Activated CD8-positive, alpha-beta memory T cell treated with anti-CD3 and anti-CD28 coated beads, Interleukin-2, amount 50 U/mL, for 24 hours (primary cell): Measurements from ENCODE around the gene GKN2.
"Not testable (repeated sequence)": the region's sequence is repeated elsewhere in the genome, so short reads cannot be mapped to it uniquely, and the experiment has no call there.

Experiments
- DNase-seq: peaks from one replicate; pipeline ENCODE4 v3.0.0-alpha.2; 2020; ENCODE audit errors: extremely low read depth

GKN2 gene

DNA sequence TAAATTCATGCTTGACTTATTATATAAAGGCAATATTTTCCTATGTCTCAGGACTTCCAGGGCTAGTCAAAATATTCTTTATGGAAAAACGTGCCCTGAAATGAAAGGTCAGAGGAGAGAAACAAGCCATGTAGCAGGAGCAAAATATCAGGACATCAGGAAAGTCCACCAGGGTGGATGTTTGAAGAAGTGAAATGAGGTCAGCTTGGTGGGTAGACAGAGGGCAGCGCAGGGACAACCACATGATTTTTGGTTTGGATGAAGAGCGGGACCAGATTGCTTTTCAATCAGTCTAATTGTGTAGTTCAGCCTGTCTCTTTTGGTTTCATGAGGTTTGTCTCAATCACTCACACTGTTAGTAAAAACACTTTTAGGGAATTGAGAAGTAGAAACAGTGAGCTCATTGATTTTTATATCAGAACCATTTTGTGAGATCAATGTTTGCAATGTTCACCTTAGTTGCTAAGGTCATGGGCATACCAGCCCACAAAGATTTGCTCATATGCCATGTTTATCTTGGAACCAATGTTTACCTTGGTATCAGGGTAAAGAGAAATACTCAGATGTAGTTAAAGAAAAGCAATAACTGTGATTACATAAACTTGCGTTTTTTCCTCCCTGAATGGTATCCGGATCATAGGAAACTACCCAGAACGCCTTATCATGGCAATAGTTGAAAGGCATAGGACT, 32.1 kb downstream of the GKN2 start:
- DNase-seq = no peak

DNA sequence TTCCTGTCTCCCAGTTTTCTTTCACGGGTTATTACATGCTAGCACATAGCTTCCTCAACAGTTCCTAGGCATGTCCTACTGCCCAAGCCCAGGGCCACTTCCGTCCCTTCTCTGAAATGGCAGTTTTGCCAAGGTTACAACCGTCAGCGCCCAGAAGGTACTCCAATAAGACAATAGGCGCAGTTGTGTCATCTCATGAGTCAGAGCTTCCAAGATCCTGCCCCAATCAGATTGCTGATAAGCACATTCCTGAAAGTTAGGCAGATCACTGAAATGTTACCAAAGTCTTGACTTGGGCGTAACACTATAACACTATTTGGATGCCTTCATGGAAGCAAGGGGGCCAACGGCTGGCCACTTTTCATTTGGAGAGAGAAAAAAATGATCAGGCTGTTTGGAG, 34.2 kb downstream of the GKN2 start:
- DNase-seq = no peak

DNA sequence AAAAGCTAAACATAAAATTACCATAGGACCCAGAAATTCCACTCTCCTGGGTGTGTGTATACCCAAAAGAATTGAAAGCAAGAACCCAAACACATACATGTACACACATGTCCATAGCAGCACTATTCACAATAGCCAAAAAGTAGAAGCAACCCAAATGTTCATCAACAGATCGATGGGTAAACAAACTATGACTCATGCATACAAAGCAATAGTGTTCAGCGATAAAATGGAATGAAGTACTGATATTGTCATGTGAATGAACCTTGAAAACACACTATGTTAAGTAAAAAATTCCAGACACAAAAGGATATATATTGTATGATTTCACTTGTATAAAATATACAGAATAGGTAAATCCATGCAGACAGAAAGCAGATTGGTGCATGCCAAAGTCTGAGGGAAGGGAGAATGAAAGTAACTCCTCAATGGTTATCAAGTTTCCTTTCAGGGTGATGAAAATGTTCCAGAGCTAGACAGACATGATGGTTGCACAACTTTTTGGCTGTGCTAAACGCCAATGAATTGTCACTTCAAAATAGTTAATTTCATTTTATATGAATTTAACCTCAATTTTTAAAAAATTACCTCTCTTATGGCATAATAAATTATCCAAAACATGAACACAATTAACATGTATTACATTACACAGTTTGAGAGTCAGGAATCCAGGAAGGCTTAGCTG, 35.5 kb downstream of the GKN2 start:
- no peak for DNase-seq

DNA sequence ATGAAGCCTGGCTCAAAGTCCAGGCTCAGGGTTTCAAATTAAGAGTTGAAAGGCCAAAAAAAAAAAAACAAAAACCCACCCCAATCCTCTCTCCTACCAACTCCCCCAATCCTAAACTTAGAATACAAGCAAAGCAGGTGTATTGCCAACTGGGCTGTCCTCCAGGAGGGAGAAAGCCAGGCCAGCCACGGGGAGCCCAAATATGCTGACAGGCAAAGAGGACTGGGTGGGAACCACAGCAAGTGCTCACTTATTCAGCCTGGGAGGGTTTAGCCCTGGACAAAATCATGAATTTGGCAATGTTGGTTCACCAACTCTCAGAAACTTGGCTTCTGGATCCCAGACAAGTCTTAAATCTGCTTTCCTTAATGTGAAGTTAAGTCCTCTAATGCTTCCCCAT, 36.5 kb downstream of the GKN2 start:
- DNase-seq = no peak

DNA sequence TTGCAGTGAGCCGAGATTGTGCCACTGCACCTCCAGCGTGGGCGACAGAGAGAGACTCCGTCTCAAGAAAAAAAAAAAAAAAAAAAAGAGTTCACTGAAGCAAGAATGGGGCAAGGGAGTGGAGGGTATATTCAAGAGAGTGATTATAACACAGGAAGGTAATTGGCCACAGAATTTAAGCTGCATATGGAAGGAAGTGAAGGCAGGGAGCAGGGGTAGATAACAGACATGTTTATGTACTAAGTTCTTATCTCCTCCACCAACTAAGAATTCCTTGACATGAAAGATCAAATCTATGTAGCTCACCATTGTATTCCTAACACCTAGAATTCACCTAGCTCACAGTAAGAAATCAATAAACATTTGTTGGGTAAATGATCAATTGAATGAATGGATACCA, 37.3 kb downstream of the GKN2 start:
- DNase-seq = no peak

DNA sequence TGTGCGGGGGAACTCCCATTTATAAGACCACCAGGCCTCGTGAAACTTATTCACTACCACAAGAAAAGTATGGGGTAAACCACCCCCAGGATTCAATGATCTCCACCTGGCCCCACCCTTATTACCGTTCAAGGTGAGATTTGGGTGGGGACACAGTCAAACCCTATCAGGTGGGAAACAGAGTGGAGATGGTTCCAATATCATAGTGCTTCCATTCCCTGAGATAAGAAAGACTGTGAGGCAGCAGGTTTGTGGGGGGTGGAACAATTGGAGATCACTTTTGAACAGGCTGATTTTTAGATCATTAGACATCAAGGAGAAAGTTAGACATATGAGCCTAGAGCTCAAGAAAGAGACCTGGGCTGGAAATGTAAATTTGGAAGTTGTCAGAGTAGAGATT, 39.3 kb downstream of the GKN2 start:
- no peak for DNase-seq

DNA sequence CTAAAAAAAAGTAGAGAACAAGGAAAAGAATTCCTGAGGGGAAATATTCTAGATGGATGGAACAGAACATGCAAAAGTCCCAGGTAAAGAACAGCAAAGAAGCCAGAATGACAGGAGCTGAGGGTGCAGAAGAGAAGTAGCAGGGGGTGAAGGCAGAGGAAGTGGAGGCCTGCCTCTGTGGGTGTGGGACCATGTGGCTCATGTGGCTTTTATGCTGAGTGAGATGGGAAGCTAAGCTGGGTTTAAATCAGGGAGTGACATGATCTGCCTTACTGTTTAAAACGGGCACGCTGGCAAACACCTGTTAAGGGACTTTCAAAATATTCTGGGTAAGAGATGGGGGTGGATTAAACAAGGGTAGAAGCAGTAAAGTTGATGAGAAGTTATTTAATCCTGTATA, 40.0 kb downstream of the GKN2 start:
- no peak for DNase-seq

DNA sequence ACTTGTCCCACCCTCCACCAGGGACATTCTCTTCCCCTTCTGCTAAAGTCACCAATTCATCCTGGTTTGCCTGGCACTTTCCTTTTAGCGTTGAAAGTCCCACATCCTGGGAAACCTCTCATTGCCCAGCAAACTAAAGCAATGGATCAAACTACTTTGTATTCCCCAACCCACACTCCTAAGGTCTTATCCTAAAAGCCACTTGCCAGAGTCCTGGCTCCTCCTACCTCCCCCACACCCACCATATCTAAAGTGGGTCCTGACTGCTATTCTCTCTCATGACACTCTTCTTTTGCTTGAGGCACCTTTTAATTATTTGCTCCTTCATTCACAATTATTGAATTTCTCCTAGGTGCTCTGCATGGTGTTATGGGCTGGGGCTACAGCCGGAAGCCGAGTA, 40.6 kb downstream of the GKN2 start:
- no peak for DNase-seq

DNA sequence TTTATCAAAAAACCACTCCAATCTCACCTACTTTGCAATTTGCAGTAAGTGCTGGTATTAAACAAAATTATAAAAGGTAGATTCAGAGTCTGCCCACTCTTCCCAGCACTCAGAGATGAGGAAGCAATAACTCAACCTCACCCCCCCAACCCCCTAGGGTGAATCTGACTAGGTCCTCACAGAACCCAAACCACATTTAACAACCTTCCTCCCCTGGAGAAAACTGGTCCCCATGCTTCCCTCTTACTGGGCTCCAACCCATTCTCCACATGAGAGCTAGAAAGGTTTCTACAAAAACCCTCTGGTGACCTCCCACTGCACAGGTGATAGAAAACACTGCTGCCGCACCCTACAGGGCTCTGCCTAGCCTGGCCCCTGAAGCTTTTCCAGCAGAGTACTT, 41.0 kb downstream of the GKN2 start:
- DNase-seq = no peak

DNA sequence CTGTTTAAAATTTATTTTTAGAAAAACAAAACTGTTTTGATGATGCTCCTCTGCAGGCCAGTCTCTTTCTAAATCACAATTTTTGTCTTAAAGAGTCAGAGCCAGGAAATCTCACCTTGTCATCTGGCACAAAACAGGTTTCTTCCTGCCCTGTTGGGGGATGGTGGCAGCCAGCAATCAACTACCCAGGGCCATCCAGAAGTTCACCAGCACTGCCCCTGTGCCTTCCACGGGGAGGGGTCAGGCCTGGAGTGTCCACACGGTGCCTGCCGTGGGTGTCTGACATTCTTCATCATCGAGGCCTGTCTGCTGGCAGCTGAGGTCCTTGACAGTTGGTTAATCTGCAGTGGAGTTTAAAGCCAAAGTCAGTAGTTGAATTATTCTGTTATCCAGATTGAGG, 41.4 kb downstream of the GKN2 start:
- no peak for DNase-seq

DNA sequence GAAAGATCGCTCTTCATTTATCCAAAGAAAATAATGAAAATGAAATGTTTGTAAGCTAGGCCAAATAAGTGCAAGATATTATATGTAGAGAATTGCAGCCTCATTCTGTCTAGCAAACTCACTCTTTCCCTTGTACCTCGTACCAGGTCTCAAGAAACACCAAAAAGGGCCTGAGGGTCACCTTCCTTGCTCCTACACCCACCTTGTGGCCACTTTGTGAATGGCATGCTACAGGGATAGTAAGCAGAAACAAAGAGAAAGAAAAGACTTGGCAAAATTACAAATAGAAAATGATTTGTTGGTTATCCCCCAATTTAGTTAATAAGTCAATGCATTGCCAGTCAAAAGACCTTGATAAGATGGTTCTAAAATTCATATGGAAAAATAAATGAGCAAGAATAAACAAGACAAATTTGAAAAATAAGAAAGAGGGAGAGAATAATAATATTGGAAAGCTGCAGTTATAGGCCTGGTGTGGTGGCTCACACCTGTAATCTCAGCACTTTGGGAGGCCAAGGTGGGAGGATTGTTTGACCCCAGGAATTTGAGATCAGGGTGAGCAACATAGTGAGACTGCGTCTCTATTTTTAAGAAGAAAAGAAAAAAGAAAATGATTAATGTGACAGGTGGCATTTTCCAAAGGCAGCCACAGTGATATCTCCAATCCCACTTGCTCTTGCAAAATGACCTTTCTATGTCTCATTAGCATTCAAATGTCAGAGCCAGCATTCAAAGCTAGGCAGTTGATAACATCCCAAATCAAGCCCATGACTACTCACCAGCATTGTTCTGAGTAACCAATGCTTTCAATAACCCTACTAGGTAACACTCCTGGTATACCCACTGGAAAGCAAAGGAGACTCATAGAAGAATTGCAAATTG, 42.7 kb downstream of the GKN2 start:
- peak; percentile 28 for DNase-seq

DNA sequence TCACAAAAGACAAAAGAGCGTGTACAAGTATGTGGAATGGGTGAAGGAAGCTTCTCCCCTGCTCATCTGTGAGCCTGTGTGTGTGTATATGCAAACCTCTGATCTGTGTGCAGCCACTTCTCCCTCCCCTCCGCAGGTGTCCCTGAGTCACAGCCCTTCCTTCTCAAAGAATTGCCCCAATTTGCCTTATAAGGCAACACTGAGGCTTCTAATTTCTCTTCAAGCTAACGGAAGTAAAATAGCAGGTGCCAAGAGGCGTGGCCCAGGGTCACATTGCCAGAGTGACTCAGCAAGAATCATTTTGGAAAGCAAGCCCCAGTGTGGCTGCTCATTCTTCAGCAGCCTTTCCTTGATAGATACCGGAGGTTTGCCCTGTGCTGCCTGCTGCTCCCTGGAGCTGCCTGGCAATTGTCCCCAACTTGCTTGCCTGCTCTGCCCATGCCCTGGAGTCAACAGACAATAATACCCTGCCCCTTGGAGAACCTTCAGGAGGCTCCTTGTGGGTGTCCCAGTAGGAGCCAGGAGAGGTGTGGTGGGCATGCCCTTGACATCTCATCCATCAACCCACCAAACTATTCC, 44.2 kb downstream of the GKN2 start:
- peak; percentile 63 for DNase-seq

DNA sequence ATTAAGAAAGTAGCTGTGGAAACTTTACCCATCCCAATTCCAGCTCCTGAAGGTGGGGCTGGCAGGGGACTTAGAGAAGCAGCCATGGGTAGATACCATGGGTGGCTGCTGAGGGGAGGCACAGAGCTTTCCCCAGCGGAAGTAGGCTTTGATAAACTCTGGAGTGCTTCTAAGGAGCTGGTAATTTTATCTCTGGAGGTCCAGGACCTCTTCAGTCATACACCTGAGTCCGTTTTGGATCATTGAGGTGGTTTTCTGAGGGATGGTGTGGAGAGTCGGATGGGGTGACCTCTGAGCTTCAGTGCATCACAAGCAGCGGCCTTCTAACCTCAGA, 44.8 kb downstream of the GKN2 start:
- DNase-seq = no peak

DNA sequence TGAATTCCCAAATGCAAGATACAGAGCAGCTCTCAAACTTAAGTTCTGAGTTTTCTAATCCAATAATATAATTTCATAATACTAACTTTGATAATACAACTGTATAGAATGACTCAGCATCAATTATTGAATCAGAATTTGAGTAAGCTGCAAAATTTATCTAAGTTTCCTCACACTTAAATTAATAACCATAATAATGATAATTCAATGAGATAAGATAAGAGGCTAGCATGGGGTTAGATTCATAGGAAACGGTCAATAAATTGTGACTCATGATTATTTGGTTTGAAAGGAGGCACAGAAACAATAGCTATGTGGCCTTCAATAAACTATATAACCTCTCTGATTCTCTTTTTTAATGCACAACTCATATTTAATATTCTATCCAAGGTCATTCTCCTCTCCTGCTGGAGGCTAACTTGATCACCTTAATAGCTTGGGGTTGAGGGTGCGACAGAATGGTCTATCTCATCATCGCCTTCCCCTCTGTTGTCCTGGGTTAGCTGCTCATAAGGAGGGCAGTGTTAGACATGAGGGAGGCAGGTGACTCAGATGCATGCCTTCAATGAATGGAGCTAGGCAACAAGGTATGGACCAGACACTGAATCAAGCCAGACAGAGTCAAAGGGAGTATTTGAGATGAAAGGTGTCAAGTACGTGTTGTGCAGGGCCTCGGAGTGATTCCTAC, 45.3 kb downstream of the GKN2 start:
- no peak for DNase-seq

DNA sequence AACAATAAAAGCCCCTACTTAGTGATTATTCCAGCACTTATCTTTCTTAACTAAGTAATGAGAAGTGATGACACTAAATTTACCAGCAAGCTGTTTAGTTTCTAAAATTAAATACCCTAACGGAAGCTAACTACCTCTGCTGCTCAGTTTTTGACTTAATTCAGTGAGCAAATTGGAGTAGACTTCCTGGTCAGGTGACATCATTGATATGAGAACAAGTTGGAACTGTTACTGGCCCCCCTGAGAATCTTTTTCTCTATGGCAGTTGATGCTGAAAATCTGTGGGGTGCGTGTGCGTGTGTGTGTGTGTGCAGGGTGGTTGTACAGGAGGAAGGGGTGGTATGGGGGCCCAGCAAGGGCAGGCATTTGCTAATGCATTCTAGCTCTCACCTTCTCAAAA, 46.0 kb downstream of the GKN2 start:
- no peak for DNase-seq

DNA sequence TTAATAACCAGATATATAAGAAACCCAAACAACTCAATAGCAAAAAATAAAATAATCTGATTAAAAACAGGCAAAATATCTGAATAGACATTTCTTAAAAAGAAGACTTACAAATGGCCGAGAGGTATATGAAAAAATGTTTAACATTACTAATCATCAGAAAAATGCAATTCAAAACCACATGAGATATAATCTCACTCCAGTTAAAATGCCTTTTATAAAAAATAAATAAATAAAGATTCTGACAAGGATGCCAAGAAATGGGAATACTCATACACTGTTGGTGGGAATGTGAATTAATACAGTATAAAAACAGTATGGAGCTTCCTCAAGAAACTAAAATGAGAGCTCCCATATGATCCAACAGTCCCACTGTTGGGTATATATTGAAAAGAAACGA, 47.6 kb downstream of the GKN2 start:
- no peak for DNase-seq

DNA sequence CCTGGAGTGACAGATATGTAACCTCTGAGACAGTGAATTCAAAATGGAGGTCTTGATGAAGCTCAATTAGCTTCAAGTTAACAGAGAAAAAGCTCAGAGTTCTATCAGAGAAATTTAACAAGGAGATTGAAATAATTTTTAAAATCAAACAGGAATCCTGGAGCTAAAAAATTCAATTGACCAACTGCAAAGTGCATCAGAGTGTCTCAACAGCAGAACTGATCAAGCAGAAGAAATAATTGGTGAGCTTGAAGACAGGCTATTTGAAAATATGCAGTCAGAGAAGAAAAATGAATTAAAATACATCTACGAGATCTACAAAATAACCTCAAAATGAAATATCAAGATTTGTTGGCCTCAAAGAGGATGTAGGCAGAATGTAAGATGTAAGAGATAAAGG, 51.1 kb downstream of the GKN2 start:
- DNase-seq = no peak

DNA sequence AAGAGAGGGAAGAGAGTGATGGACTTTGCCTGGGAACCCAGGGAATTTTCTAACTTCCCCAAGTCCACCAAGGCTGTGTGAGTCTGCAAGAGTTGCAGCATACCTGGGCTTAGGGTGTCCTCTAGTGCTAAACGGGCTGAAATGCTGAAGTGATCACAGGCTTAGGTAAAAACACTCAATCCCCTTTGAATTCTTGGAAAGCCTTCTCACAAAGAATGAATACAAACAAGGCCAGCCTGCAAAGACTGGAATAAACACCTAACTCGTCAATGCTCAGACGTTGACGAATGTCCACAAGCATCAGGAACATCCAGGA, 51.5 kb downstream of the GKN2 start:
- DNase-seq = no peak

DNA sequence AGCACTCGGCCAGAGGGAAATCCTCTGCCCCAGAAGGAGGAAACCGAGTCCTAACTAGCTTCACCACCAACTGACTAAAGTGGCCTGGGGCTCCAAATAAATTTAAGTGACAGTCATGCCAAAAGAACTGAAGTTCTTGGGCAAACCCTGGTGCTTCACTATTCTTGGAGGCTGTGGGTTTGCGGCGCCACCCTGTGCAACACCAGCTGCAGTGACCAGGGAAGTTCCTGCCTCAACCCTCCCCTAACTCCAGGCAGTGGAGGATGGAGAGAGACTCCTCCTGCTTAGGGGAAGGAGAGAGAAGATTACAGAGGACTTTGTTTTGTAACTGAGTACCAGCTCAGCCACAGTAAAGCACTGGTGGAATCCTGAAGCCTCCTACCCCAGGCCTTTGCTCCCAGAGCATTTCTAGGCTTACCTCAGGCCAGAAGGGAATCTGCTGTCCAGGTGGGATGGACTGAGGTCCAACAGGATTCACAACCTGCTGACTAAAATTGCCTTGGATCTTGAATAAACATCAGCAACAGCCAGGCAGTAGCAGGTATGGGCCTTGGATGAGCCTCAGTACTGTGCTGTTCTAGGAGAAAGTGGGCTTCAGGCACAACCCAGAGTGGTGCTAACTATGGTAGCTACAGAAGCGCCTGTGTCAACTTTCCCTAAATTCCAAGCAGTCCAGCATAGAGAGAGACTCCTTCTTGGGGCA, 52.0 kb downstream of the GKN2 start:
- DNase-seq = no peak

DNA sequence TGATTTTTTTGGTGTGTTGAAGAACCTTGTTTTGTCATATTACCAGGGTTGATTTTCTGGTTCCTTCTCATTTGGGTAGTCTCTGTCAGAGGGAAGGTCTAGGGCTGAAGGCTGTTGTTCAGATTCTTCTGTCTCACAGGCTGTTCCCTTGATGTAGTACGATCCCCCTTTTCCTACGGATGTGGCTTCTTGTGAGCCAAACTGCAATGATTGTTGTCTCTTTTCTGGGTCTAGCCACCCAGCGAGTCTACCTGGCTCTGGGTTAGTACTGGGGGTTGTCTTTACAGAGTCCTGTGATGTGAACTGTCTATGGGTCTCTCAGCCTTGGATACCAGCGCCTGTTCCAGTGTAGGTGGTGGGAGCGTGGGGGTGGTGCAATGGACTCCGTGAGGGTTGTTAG, 56.7 kb downstream of the GKN2 start:
- not testable (repeated sequence) for DNase-seq
